Measurements from ENCODE around the gene EEIG1. TPM values are rescaled to one million over a fixed set of nuclear protein-coding genes. Genes with fewer than 3 reads are reported as not detected.

Gene EEIG1
- total and polyA plus RNA-seq, 9 donors: 5.1 to 23.5 (median 16.0) TPM

DNA sequence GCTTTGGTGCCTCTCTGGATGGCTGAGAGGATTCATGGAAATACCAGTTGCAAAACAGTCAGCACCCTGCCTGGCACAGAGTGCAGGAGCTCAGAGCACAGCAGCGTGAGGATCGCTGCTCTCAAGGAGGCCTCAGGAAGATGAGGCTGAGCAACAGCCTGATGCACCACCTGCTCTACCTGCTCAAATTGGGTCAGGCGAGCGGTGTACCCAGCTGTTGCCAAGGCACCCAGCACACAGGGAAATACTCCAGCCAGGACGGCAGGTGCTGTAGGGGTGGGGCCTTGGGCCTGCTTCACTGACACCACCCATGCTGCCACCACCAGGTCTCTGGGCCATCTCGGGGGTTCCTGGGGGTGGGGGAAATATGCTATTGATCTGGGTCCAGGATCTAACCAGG is 4.3 kb downstream of the EEIG1 start:
- H3K4me3 ChIP-seq (ENCODE audit: low read length): no peak overlapping the region
- H3K36me3 ChIP-seq (ENCODE audit: control insufficient read depth, insufficient read depth, low read length): peaks cover 6% of the 10 kb centered on the region
- H3K4me1 ChIP-seq (ENCODE audit: control insufficient read depth, insufficient read depth, low read length): peaks cover 90% of the 10 kb centered on the region
- no peak overlapping the region for H3K27ac ChIP-seq (ENCODE audit: low read length)
- WGBS (ENCODE audit: insufficient coverage): 89% methylated on average over 2 of the region's 6 CpGs
- no peaks in the 10 kb centered on the region for H3K27me3 ChIP-seq (ENCODE audit: control insufficient read depth, insufficient read depth, low read length)
- no peaks in the 10 kb centered on the region for H3K9me3 ChIP-seq (replicated peaks; ENCODE audit: control insufficient read depth, low read depth, low read length)
- DNase-seq: peak; percentile 14

DNA sequence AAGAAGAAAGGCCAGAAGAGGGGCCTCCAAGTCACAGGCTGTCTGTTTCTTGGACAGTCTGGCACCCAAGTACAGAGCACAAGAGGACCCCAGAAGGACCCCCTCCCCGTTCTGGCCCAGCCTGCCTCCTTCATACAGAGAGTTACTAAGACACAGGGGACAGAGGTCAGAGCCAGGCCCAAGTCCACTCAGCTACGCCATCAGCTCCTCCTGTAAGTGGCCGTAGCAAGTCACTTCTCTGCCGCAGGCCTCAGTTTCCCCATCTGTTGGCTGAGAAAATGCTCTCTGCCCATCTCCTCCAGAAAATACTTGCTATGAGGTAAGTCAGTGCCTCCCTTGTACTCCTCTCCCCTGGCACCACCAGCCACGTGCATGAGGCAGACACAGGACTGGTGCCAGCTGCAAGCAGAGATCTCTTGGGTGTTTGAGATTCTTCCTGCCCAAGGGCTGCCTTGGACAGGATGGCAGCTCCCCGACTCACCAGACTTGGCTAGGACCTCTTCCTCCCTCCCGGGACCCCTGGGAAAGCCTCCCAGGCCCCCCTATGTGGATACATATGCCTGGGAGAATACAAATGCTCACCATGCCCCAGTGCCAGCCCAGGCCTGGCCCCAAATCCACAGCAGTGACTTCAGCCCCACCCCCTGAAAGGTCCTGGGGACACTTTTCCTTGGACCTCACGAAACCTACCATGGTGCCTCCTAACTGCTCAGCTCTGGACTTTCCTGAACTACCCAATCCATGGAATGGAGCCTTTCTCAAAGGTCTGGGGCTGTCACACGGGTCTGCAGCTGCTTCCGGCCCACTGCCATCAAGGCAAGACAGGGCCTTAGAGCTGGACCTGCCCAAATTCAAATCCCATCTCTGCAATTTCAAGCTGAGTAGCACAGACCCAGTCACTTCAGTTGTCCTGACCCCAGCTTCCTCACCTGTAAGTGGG is 5.1 kb downstream of the EEIG1 start:
- Histone ChIP-seq H3K9me3 (replicated peaks; ENCODE audit: control insufficient read depth, low read depth, low read length) (no peaks in the 10 kb centered on the region), H3K4me1 (ENCODE audit: control insufficient read depth, insufficient read depth, low read length) (peaks cover 95% of the 10 kb centered on the region), H3K36me3 (ENCODE audit: control insufficient read depth, insufficient read depth, low read length) (peaks cover 6% of the 10 kb centered on the region), H3K4me3 (ENCODE audit: low read length) (no peak overlapping the region), H3K27ac (ENCODE audit: low read length) (no peak overlapping the region), H3K27me3 (ENCODE audit: control insufficient read depth, insufficient read depth, low read length) (no peaks in the 10 kb centered on the region)
- DNase-seq: peak; percentile 5
- 75% methylated on average over 7 of the region's 10 CpGs for WGBS (ENCODE audit: insufficient coverage)

GRCh38 chr9:127974769-127975261 is 6.0 kb downstream of the EEIG1 start:
- H3K27ac ChIP-seq (ENCODE audit: low read length): peak overlapping the region; percentile 13
- DNase-seq: peak; percentile 22
- WGBS (ENCODE audit: insufficient coverage): 53% methylated on average over 2 of the region's 10 CpGs
- peaks cover 6% of the 10 kb centered on the region for H3K36me3 ChIP-seq (ENCODE audit: control insufficient read depth, insufficient read depth, low read length)
- no peak overlapping the region for H3K4me3 ChIP-seq (ENCODE audit: low read length)
- no peaks in the 10 kb centered on the region for H3K27me3 ChIP-seq (ENCODE audit: control insufficient read depth, insufficient read depth, low read length)
- H3K9me3 ChIP-seq (replicated peaks; ENCODE audit: control insufficient read depth, low read depth, low read length): no peaks in the 10 kb centered on the region
- peaks cover 99% of the 10 kb centered on the region for H3K4me1 ChIP-seq (ENCODE audit: control insufficient read depth, insufficient read depth, low read length)

DNA sequence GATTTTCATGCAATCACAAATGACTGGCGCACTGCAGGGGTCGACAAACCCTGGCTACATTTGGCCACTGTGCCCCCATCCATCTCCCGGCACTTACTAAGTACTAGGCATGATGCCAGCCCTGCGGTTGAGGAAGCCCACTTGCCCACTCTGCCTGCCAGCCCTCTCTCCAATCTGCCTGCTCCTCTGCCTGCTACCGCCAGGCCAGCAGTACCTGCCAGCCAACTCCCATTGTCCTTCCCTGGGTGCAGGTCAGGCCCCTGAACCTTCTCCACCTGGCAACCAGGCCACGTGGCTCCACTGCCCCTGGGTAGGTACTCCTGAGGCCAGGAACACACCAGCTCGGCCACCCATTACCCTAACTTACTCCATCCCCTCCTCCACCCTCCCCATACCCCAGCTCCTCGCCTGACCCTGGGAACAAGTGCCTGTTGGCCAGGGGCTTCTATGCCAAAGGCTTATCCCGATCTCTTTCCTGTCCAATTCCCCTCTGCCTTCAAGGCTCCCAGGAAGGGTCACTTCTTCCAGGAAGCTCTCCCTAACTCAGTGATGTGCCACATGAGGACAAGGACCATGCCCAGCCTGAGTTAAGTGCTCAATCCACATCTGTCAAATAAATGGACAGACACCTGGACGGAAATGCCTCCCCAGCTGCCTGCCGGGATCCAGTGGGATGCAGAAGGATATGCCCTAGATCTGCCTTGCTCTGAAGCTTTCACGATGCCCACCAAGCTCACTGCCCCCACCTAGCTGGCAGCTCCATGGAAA is 6.6 kb downstream of the EEIG1 start:
- H3K27me3 ChIP-seq (ENCODE audit: control insufficient read depth, insufficient read depth, low read length): no peaks in the 10 kb centered on the region
- WGBS (ENCODE audit: insufficient coverage): 52% methylated on average over 12 of the region's 12 CpGs
- H3K9me3 ChIP-seq (replicated peaks; ENCODE audit: control insufficient read depth, low read depth, low read length): no peaks in the 10 kb centered on the region
- H3K4me1 ChIP-seq (ENCODE audit: control insufficient read depth, insufficient read depth, low read length): peaks cover 99% of the 10 kb centered on the region
- H3K4me3 ChIP-seq (ENCODE audit: low read length): no peak overlapping the region
- H3K36me3 ChIP-seq (ENCODE audit: control insufficient read depth, insufficient read depth, low read length): peaks cover 6% of the 10 kb centered on the region
- H3K27ac ChIP-seq (ENCODE audit: low read length): peak overlapping the region; percentile 25
- DNase-seq: peak; percentile 18

GRCh38 chr9:127973169-127974000 is 7.4 kb downstream of the EEIG1 start:
- WGBS (ENCODE audit: insufficient coverage): 60% methylated on average over 17 of the region's 17 CpGs
- peak; percentile 7 for DNase-seq
- Histone ChIP-seq H3K9me3 (replicated peaks; ENCODE audit: control insufficient read depth, low read depth, low read length) (no peaks in the 10 kb centered on the region), H3K4me1 (ENCODE audit: control insufficient read depth, insufficient read depth, low read length) (peaks cover 99% of the 10 kb centered on the region), H3K4me3 (ENCODE audit: low read length) (no peak overlapping the region), H3K27ac (ENCODE audit: low read length) (peak overlapping the region; percentile 25), H3K36me3 (ENCODE audit: control insufficient read depth, insufficient read depth, low read length) (peaks cover 6% of the 10 kb centered on the region), H3K27me3 (ENCODE audit: control insufficient read depth, insufficient read depth, low read length) (no peaks in the 10 kb centered on the region)

- peak; percentile 23 for DNase-seq
- Histone ChIP-seq H3K36me3 (ENCODE audit: control insufficient read depth, insufficient read depth, low read length) (peaks cover 5% of the 10 kb centered on the region), H3K27me3 (ENCODE audit: control insufficient read depth, insufficient read depth, low read length) (no peaks in the 10 kb centered on the region), H3K4me1 (ENCODE audit: control insufficient read depth, insufficient read depth, low read length) (peaks cover 97% of the 10 kb centered on the region), H3K9me3 (replicated peaks; ENCODE audit: control insufficient read depth, low read depth, low read length) (no peaks in the 10 kb centered on the region), H3K27ac (ENCODE audit: low read length) (no peak overlapping the region), H3K4me3 (ENCODE audit: low read length) (no peak overlapping the region)
- 56% methylated on average over 9 of the region's 12 CpGs for WGBS (ENCODE audit: insufficient coverage)
Measured at GRCh38 chr9:127972236-127972871, 8.4 kb downstream of the EEIG1 start.

- Histone ChIP-seq H3K27ac (ENCODE audit: low read length) (peak overlapping the region; percentile 13), H3K27me3 (ENCODE audit: control insufficient read depth, insufficient read depth, low read length) (no peaks in the 10 kb centered on the region), H3K4me1 (ENCODE audit: control insufficient read depth, insufficient read depth, low read length) (peaks cover 97% of the 10 kb centered on the region), H3K36me3 (ENCODE audit: control insufficient read depth, insufficient read depth, low read length) (peaks cover 2% of the 10 kb centered on the region), H3K4me3 (ENCODE audit: low read length) (no peak overlapping the region), H3K9me3 (replicated peaks; ENCODE audit: control insufficient read depth, low read depth, low read length) (no peaks in the 10 kb centered on the region)
- DNase-seq: peak; percentile 43
- WGBS (ENCODE audit: insufficient coverage): 33% methylated on average over 17 of the region's 20 CpGs
Measured at GRCh38 chr9:127971357-127972235, 9.2 kb downstream of the EEIG1 start.

DNA sequence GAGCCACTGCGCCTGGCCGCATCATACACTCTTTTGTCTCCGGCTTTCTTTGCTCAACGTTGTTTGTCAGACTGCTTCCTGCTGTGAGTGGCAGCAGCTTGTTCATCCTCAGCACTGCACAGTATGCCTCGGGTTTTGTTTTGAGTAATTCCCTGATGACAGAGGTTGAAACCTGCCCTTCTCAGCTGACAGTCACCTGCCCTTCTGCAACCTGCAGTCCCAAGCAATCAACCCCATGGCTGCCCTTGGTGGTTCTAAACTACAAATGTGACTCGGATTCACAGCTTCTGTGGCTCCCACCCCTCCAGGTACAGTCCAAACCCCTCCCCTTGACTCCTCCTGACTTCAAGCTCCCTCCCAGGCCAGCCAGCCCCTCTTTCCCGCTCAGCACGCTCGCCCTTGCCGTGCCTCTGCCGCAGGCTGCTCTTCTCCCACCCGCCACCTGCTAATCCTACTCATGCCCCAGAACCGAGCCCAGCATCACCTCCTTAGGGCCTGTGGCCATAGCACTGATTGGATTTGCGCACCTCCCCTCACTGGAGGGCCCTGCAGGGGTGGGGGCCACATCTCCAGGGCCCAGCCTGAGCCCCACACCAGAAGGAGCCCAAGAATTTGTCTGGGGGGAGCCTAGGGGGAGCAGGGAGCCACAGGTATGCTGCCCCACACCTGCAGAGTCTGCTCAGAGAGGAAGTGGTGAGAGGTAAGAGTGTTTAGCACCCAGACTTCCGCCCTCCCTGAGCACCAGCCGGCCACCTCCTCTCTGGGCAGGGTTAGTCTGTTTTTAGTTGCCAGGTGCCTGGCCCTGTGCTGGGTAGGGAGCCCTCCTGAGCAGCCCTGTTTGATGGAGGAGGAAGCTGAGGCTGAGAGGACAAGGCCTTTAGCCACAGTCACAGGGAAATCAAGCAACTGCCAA is 10.1 kb downstream of the EEIG1 start:
- H3K4me1 ChIP-seq (ENCODE audit: control insufficient read depth, insufficient read depth, low read length): peaks cover 97% of the 10 kb centered on the region
- 61% methylated on average over 14 of the region's 16 CpGs for WGBS (ENCODE audit: insufficient coverage)
- H3K4me3 ChIP-seq (ENCODE audit: low read length): no peak overlapping the region
- H3K9me3 ChIP-seq (replicated peaks; ENCODE audit: control insufficient read depth, low read depth, low read length): no peaks in the 10 kb centered on the region
- no peak for DNase-seq
- no peak overlapping the region for H3K27ac ChIP-seq (ENCODE audit: low read length)
- H3K27me3 ChIP-seq (ENCODE audit: control insufficient read depth, insufficient read depth, low read length): no peaks in the 10 kb centered on the region
- no peaks in the 10 kb centered on the region for H3K36me3 ChIP-seq (ENCODE audit: control insufficient read depth, insufficient read depth, low read length)
